GM12878 (cell line): ENCODE results near the gene SKIC8. TPM values are rescaled to one million over a fixed set of nuclear protein-coding genes. Genes with fewer than 3 reads are reported as not detected.

Experiments
- ASH2L ChIP-seq: fragments of 300-600, 200-600 bp; sonication (generic); IDR thresholded peaks from 2 replicates; pipeline ENCODE4 v1.6.1; 2017; ENCODE audit warnings: low read depth, mild to moderate bottlenecking, borderline replicate concordance
- BCL3 ChIP-seq: IDR thresholded peaks from 2 replicates; pipeline ENCODE4 v1.6.1; 2011; ENCODE audit warnings: borderline replicate concordance, low read depth, mild to moderate bottlenecking, moderate library complexity, low read length; ENCODE audit not compliant: insufficient read depth, poor library complexity, severe bottlenecking
- BHLHE40 ChIP-seq, 2 experiments: fragments of 450-650 bp in 1 of 2; IDR thresholded peaks; 2 replicates each; pipeline ENCODE4 v1.6.1; 2011 to 2017; ENCODE audit warnings: low read depth in 2 of 2, borderline replicate concordance in 1 of 2, improper control_type of control experiment in 1 of 2, low read length in 1 of 2, mild to moderate bottlenecking in 1 of 2
- CBX3 ChIP-seq: fragments of 200-600 bp; sonication (generic); IDR thresholded peaks from 2 replicates; pipeline ENCODE4 v1.6.1; 2016; ENCODE audit warnings: low read depth, borderline replicate concordance
- CEBPB ChIP-seq, 2 experiments: fragments of 150-350 bp in 1 of 2; IDR thresholded peaks; 2 replicates each; pipeline ENCODE4 v1.6.1; 2012 to 2014; ENCODE audit warnings: low read depth in 2 of 2, low read length in 2 of 2, borderline replicate concordance in 1 of 2, inconsistent platforms in 1 of 2
- CREM ChIP-seq: IDR thresholded peaks from 2 replicates; pipeline ENCODE4 v1.6.1; 2014; ENCODE audit warnings: antibody characterized with exemption, low read depth
- ELK1 ChIP-seq: IDR thresholded peaks from 2 replicates; pipeline ENCODE4 v1.6.1; 2012; ENCODE audit warnings: low read depth, low read length, improper control_type of control experiment
- EP300 ChIP-seq, 2 experiments: fragments of 150-350 bp in 1 of 2; IDR thresholded peaks; 2 replicates each; pipeline ENCODE4 v1.6.1; 2011 to 2012; ENCODE audit warnings: low read depth in 2 of 2, low read length in 2 of 2, borderline replicate concordance in 1 of 2, improper control_type of control experiment in 1 of 2, inconsistent platforms in 1 of 2; ENCODE audit not compliant: control insufficient read depth in 1 of 2
- ESRRA ChIP-seq: IDR thresholded peaks from 2 replicates; pipeline ENCODE4 v1.6.1; 2012; ENCODE audit warnings: mild to moderate bottlenecking, low read length, improper control_type of control experiment
- EZH2 ChIP-seq: IDR thresholded peaks from 2 replicates; pipeline ENCODE4 v1.6.1; 2012; ENCODE audit warnings: low read depth, mild to moderate bottlenecking, control low read depth, inconsistent platforms, low read length, borderline replicate concordance; ENCODE audit not compliant: control insufficient read depth
- HDAC2 ChIP-seq: fragments of 200-600 bp; sonication (generic); IDR thresholded peaks from 2 replicates; pipeline ENCODE4 v1.6.1; 2017
- NFXL1 ChIP-seq: fragments of 450-650 bp; IDR thresholded peaks from 2 replicates; pipeline ENCODE4 v1.6.1; 2017; ENCODE audit warnings: antibody characterized with exemption, mild to moderate bottlenecking, borderline replicate concordance
- POU2F2 ChIP-seq: IDR thresholded peaks from 3 replicates; pipeline ENCODE4 v1.6.1; 2011; ENCODE audit warnings: low read depth, mild to moderate bottlenecking, low read length, borderline replicate concordance
- RFX5 ChIP-seq: IDR thresholded peaks from 2 replicates; pipeline ENCODE4 v1.6.1; 2011; ENCODE audit warnings: low read depth, low read length, improper control_type of control experiment
- SMC3 ChIP-seq: IDR thresholded peaks from 2 replicates; pipeline ENCODE4 v1.6.1; 2011; ENCODE audit warnings: low read length, improper control_type of control experiment, borderline replicate concordance
- SREBF2 ChIP-seq: IDR thresholded peaks from 2 replicates; pipeline ENCODE4 v1.6.1; 2012; ENCODE audit warnings: mild to moderate bottlenecking, low read length
- ZBTB40 ChIP-seq: fragments of 450-650 bp; IDR thresholded peaks from 2 replicates; pipeline ENCODE4 v1.6.1; 2016; ENCODE audit warnings: mild to moderate bottlenecking, moderate library complexity, borderline replicate concordance
- polyA plus RNA-seq, 11 experiments: library from polyadenylated mRNA; depleted of rRNA in 4 of 11; unstranded in 6 of 11; stranded (reverse) in 5 of 11; fragments of >200 nt; fragmentation: Nextera tagmentation in 4 of 11; fragmentation: Illumina TruSeq in 1 of 11; extraction: Ambion mirVana in 4 of 11; extraction: Trizol in 1 of 11; gene quantifications; 1 replicate in 1 of 11; 2 replicates in 10 of 11; pipeline versions ENCODE4 v1.2.1 to v1.2.3, GENCODE V29; 2011 to 2016; ENCODE audit warnings: inconsistent platforms in 2 of 11, missing spikeins in 2 of 11, low read depth in 1 of 11
- total RNA-seq, 4 experiments: library from RNA; depleted of rRNA in 3 of 4; stranded (reverse); fragments of >200 nt in 3 of 4; fragmentation: Illumina TruSeq in 1 of 4; extraction: Trizol in 1 of 4; gene quantifications; 2 replicates each; pipeline versions ENCODE4 v1.2.1 to v1.2.3, GENCODE V29; 2013 to 2021
- TF ChIP-seq, protein P1 (sequence below): fragments of 450-650 bp; IDR thresholded peaks from 2 replicates; pipeline ENCODE4 v1.6.1; 2016; ENCODE audit warnings: mild to moderate bottlenecking
- TF ChIP-seq, protein P2 (sequence below): IDR thresholded peaks from 2 replicates; pipeline ENCODE4 v1.6.1; 2011; ENCODE audit warnings: low read depth, mild to moderate bottlenecking, low read length, moderate library complexity, borderline replicate concordance; ENCODE audit errors: extremely low read depth

SKIC8 gene
- total and polyA plus RNA-seq, 10 of the 15 experiments (the other 5 are each of a cell fraction or from before 2014, with no cell fraction given), result 57.0 to 288 (median 128) TPM

DNA sequence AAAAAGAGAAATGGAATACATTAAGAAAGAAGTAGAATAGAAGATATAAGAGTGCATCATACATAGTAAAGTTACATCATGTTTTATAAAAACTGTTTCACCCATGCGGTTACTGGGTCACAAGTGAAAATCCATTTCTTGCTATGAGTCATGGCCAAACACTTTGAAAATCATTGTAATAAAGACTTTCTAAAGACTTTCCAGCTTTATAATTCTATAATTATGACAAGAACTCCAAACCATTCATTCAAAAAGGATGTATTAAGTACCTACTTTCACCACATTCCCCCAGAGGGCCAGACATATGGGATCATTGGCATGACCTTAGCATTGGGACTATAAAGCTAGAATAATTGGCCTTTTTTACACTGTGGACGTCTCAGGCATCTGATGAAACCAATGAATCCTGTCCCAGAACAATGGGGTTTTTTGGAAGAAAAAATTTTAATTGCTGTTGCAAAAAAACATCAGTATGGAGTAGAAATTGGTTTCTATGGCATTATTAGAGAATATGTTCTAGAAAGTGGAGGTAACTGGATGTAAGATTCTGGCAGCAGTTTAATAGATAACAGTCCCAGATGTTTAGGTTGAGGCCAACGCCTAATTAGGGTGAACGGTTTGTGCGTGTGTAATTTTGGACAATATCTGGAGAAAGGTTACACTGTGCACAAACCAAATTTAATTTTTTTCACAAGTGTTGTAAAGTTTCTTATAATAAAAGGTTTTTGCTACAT lies 3.3 kb upstream of the SKIC8 start (continued):
- no peak for TF ChIP-seq EZH2
- TF ChIP-seq BHLHE40 (IDR thresholded peaks at IDR 0.05; ENCODE audit: borderline replicate concordance in 1 of 2, low read depth in 2 of 2, low read length in 1 of 2), result 0 out of 4 replicates have a peak, but pooled peaks of 1 of the 2 experiments have one; percentile 4
- TF ChIP-seq RFX5, result no peak
- no peak for TF ChIP-seq ESRRA
- TF ChIP-seq HDAC2, result no peak
- TF ChIP-seq CBX3, result no peak
- TF ChIP-seq, protein P1, sequence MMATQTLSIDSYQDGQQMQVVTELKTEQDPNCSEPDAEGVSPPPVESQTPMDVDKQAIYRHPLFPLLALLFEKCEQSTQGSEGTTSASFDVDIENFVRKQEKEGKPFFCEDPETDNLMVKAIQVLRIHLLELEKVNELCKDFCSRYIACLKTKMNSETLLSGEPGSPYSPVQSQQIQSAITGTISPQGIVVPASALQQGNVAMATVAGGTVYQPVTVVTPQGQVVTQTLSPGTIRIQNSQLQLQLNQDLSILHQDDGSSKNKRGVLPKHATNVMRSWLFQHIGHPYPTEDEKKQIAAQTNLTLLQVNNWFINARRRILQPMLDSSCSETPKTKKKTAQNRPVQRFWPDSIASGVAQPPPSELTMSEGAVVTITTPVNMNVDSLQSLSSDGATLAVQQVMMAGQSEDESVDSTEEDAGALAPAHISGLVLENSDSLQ, result no peak
- no peak for TF ChIP-seq NFXL1
- TF ChIP-seq POU2F2, result no peak
- TF ChIP-seq ELK1, result no peak
- TF ChIP-seq EP300 (IDR thresholded peaks at IDR 0.05; ENCODE audit: borderline replicate concordance in 1 of 2, control insufficient read depth in 1 of 2, low read depth in 2 of 2, low read length in 2 of 2), result peak in 1 of 2 experiments; percentile 27; a peak in 1 of 4 replicates
- TF ChIP-seq CREM, result peak; percentile 72
- TF ChIP-seq, protein P2, sequence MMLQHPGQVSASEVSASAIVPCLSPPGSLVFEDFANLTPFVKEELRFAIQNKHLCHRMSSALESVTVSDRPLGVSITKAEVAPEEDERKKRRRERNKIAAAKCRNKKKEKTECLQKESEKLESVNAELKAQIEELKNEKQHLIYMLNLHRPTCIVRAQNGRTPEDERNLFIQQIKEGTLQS, result no peak
- TF ChIP-seq ASH2L, result no peak
- TF ChIP-seq CEBPB (IDR thresholded peaks at IDR 0.05; ENCODE audit: borderline replicate concordance in 1 of 2, low read depth in 2 of 2, low read length in 2 of 2), result no peak
- no peak for TF ChIP-seq ZBTB40
- TF ChIP-seq SMC3, result no peak
- no peak for TF ChIP-seq BCL3
- no peak for TF ChIP-seq SREBF2
